ENCODE measurements around the gene DTHD1.
A peak's percentile ranks its signal among the peaks of the same experiment; 100 is the strongest.

The DTHD1 gene

GRCh38 chr4:36281384-36282106, at the start of gene DTHD1:
Gene DTHD1 (plus strand): TSS chr4:36281616. CDS start chr4:36281759, 143 bp downstream.
- DNase-seq, result no peak

DNA sequence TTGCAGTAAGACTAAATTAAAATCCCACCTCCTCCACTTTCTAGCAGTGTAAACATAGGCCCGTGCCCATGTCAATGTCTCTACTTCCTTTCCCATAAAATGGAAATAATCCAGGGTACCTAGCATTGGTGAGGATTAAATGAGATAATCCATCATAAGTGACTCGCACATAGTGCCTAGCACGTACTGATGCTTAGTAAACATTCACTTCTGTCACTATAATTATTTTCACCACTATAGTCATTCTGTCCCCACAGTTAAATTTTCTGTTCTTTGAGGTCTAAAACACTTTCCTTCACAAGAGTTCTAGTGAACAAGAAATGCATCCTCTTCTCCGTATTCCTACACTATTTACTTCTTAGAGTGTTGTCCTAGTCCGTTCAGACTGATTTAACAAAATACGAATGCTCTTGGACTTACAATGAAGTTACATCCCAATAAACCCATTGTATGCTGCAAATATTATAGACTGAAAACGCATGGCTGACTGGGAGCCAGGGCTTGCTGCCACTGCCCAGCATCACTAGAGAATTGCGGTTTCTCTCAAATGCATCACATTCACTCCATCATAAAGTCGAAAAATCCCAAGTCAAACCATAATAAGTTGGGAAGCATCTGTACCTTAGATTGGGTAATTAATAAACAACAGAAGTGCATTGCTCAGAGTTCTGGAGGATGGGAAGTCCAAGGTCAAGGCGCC, 47.7 kb upstream of the DTHD1 start:
- DNase-seq, result peak in 1 of 58 donors; percentile 31

GRCh38 chr4:36235306-36235705, 46.1 kb upstream of the DTHD1 start:
- DNase-seq, result no peak

GRCh38 chr4:36236159-36236558, 45.3 kb upstream of the DTHD1 start:
- DNase-seq, result no peak

DNA sequence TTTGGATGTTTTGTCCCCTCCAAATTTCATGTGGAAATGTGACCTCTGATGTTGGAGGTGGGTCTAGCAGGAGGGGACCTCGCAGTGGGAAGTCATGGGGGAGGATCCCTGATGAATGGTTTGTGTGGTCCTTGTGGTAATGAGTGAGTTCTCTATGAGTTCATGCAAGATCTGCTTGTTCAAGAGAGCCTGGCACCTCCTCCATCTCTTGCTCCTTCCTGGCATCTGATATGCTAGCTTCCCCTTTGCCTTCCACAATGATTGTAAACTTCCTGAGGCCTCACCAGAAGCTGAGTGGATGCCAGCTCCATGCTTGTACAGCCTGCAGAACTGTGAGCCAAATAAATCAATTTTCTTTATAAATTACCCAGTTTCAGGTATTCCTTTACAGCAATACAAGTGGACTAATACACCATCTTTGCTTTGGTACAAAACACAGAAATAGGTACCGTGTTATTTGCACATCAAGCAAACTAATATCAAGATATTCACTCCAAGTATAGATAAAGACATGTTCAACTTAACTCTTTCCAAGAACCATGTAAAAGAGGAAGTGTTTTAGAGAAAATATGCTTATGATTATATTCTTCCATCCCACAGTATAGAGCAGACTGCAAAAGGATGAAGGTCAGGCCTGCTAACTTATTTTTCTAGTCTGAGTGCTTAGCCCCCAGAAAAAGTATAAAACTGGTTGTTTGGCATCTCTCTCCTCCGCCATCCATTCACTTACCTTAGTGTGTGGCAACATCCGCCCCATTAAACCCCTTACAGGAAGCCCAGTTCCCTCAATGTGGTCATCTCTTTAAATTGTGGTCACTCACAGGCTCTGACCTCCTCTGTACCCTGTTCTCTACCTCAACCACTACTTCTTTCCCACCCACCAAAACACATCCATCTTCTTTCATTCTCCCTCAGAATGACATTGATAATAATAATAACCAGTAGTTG, 43.8 kb upstream of the DTHD1 start:
- no peak for DNase-seq

- DNase-seq, result peak in 1 of 58 donors; percentile 30
These were observed 39.6 kb upstream of the DTHD1 start for GRCh38 chr4:36241771-36242170.

DNA sequence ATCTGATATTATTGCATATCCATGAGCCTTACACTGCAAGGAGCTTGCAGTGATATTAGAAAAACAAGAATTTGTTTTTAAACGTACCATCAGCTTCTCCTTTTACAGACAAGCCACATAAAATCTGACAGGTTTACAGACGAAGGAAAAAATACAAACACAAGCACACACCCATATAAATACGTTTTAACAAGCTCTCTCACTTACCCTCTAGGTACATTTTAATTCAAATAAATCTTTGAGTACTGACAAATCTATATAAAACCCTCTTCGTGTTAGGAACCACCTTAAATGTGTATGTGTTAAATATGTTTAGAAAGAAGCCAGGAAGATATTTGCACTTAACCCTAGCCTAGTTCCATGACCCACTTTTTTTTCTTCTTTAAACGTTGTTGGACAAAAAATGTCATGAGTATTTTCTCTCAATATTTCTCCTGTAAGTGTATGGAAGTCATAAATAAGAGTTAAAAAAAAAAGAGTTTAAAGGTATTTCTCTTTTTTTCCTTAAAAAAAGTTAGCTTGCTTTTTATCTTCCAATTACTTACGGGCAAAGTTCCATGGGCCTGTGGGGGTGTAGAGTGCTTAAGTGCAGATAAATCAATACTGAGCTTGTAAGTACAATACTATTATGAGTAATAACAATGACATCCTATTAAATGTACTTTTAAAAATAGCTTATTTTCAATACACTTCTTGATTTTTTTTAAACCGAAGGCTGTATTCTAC, 38.6 kb upstream of the DTHD1 start:
- DNase-seq, result no peak

DNA sequence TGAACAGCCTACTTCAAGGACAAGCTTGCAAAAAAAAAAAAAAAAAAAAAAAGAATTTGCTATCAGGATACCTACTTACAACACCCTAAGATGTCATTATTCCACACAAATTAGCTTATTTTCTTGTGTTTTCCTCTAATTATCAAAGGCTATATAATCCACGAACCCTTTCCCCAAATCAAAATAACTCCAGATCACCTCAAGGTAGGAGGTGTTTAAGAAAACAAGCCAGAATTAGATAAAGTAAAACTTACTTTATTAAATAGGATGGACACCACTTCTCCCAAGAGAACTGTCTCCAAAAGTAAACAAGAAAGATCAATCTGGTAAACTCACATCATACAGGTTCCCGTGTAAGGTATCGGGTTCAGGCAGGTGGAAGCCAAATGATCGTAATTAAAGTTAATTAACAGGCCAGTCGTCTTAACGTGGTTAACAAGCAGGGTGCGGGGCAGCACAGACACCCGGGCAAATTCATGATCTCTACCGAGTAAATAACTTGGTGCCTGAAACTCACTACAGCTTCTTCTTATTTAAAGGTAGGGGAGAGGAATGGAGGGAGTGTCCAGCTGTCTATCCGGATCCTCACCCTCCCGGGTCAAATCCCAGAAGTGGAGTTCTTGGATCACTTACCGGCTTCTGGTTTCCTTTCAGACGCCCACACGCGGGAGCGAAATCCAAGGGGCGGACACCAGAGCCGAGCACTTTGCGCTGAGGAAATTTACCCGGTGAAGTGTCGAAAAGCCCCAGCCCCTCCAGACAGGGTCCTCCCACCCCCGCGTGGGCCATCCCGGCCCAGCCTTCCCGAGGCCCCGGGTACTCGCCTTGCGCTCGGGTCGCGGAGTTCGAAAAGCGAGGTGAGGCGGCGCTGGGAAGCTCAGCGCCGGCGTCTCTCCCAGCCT, 37.8 kb upstream of the DTHD1 start:
- peak in 52 of 58 donors; percentile 16 to 77 (median 52) for DNase-seq

DNA sequence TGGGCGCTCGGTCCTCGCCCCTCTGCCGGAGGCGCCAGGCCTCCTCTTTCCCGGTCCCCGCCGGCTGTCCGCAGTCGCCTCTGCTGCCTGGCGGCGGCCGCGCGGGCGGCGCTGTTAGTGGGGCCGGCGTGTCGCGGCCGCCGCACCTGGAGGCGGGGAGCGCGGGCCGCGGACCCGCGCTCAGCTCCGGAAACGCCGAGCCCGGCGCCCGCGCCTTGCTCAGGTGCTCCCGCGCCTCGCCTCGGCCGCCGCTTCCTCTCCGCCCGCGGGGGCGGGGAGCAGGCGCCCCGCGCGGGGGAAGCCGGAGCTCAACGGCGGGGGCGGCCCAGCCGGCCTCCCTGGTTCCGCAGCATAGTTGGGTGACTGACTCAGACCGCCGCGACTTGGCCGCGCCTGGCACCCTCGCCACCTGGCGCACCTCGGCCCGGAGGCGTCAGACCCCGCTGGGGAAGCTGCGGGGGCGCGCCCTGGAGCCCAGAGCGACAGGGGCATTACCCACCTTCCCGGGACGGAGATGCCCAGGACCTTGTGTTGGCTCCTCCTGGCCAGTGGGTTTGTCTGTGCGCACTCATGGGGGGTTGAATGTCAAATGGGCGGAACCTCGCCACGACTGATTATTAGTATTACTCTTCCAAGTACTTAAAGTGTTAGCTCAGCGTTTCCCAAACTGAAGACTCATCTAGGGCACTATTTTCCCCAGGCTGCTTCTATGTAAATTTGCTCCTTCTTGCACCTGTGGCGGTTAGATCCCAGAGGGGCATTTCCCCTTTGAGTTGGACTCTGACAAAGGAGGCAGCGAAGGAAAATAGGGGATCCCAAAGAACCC, 36.9 kb upstream of the DTHD1 start, which contains the start of gene ARAP2:
Gene ARAP2 (minus strand): TSS at position 258 of the 826 bp plus-strand sequence. CDS start 15,028 bp downstream, outside the sequence.
- peak in 45 of 58 donors; percentile 21 to 80 (median 56) for DNase-seq

DNA sequence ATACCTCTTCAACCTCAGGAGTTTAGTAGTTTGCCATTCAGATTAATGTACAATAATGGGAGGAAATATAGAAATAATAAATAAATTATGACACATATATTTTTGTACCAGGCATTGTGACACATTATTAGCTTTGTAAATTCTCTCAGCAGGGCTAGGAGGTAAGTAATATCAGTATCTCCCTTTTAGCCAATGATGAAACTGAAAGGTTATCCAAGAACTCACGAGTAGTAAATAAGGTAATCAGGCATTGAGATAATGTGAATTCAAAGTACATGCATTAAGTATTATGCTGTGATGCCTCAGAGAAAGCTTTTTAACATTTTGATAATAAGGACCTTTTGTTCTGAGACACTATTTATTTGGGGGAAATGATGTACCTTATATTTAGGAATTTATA, 31.8 kb upstream of the DTHD1 start:
- no peak for DNase-seq

- no peak for DNase-seq
These were observed 29.4 kb upstream of the DTHD1 start for GRCh38 chr4:36251983-36252382.

DNA sequence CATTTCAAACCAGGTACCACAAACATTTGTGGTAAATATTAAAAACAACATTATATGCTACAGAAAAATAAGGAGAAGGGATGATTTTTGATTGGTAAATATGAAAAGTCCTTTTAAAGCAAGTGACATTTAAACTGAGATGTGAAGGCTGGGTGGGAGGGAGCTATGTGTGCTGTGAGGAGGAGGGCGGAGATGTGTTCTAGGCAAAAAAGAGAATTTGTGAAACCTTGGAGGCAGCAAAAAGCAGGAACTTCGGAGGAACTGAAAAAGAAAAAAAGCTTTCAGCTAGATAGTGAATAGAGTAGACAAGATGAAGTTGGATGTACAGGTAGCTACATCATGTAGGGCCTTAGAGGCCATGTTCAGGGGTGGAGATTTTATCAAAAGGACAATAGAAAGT, 27.0 kb upstream of the DTHD1 start:
- DNase-seq, result peak in 2 of 58 donors; percentile 30 to 42

DNA sequence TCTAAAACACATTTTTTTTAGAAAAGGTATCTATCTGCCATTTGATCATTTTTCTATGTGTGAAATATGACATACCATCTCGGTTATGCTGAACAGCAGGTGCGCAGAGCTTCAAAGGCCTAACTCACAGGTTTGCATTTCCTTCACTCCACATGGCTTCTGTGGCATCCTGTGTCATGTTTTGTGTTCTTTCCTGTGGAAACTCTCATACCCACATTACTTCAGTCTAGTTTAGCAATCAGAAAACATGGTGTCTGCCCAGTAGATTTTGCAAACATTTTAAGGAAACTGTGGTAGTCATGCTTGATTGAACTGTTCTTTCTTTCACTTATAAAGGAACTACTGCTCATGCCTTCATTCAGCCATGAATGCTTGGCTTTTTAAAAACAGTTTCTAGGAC, 25.8 kb upstream of the DTHD1 start:
- peak in 2 of 58 donors; percentile 12 to 32 for DNase-seq

GRCh38 chr4:36256398-36256891, 25.0 kb upstream of the DTHD1 start:
- DNase-seq, result peak in 14 of 58 donors; percentile 7 to 51 (median 28)

DNA sequence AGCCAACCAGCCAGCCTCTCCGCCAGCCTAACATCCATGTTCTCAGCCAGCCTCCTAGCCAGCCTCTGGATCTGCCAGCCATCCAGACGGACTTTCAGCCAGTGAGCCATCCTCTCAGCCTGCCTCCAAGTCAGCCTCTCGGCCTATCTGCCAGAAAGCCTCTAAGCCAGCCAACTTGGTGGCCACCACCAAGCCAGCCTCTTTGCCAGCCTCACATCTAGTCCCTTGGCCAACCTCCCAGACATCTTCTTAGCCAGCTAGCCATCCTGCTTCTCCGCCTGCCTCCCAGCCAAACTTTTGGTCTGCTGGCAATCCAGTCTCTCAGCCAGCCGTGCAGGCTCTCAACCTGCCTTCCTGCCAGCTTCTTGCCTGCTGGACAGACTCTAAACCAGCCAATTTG, 20.7 kb upstream of the DTHD1 start:
- DNase-seq, result peak in 19 of 58 donors; percentile 13 to 72 (median 33)

- no peak for DNase-seq
These were observed 17.1 kb upstream of the DTHD1 start for GRCh38 chr4:36264207-36264826.

DNA sequence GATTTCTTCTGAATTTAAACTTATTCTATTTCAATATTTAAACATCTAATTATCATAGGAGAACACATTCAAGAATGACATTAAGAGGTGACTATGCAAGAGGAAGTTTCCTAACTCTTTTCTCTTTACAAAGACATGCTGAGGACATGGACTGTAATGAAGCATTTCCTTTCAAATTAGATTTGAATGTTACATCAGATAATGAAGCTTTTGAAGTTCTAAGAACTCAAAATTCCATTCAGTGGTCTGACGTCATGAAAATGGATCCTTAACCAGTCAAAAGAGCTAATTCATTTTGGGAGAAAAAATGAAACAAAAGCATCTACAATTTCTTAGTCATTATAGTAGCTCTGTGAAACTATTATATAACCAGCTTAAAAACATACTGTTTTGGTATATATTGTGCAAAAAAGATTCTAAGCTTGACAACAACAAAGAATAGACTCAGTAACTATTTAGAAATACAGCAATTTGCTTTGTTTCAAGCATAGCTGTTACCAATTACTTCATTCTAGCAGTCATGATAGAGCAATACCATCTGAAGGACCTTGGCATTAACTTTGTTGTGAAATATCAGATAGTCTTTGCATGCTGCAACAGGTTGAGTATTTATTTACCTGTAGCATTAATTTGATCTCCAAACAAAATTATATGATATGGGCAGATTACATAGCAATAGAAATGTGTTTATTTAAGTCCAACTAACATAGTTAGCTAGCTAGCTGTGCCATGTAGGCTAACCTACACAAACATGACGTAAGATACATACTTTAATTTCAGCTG, 13.7 kb upstream of the DTHD1 start:
- DNase-seq, result no peak

Data from anterior cingulate cortex (tissue), 58 donors.